GM06990 (cell line): ENCODE measurements around the gene PRX.

Source experiments
- DNase-seq: peaks from one replicate; pipeline ENCODE4 v3.0.0-alpha.2; 2011; ENCODE audit not compliant: insufficient read length; ENCODE audit errors: extremely low read depth
- H3K27me3 ChIP-seq: replicated peaks from 2 replicates; pipeline ENCODE4 v1.6.0; 2011; ENCODE audit warnings: low read length; ENCODE audit not compliant: control insufficient read depth, insufficient read depth
- H3K36me3 ChIP-seq: 2 replicates; pipeline ENCODE4 v1.5.1; 2011; ENCODE audit warnings: low read length; ENCODE audit not compliant: control insufficient read depth, insufficient read depth
- H3K4me3 ChIP-seq: replicated peaks from 2 replicates; pipeline ENCODE4 v1.5.1; 2011; ENCODE audit warnings: low read depth, mild to moderate bottlenecking, control low read depth, low read length
- TF ChIP-seq, protein P1 (sequence below): IDR thresholded peaks from 2 replicates; pipeline ENCODE4 v1.5.1; 2011; ENCODE audit warnings: low read length, control low read depth, mild to moderate bottlenecking, inconsistent platforms; ENCODE audit not compliant: insufficient read depth, poor library complexity, severe bottlenecking

Gene PRX, protein sequence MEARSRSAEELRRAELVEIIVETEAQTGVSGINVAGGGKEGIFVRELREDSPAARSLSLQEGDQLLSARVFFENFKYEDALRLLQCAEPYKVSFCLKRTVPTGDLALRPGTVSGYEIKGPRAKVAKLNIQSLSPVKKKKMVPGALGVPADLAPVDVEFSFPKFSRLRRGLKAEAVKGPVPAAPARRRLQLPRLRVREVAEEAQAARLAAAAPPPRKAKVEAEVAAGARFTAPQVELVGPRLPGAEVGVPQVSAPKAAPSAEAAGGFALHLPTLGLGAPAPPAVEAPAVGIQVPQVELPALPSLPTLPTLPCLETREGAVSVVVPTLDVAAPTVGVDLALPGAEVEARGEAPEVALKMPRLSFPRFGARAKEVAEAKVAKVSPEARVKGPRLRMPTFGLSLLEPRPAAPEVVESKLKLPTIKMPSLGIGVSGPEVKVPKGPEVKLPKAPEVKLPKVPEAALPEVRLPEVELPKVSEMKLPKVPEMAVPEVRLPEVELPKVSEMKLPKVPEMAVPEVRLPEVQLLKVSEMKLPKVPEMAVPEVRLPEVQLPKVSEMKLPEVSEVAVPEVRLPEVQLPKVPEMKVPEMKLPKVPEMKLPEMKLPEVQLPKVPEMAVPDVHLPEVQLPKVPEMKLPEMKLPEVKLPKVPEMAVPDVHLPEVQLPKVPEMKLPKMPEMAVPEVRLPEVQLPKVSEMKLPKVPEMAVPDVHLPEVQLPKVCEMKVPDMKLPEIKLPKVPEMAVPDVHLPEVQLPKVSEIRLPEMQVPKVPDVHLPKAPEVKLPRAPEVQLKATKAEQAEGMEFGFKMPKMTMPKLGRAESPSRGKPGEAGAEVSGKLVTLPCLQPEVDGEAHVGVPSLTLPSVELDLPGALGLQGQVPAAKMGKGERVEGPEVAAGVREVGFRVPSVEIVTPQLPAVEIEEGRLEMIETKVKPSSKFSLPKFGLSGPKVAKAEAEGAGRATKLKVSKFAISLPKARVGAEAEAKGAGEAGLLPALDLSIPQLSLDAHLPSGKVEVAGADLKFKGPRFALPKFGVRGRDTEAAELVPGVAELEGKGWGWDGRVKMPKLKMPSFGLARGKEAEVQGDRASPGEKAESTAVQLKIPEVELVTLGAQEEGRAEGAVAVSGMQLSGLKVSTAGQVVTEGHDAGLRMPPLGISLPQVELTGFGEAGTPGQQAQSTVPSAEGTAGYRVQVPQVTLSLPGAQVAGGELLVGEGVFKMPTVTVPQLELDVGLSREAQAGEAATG (N-terminal part only)

DNA sequence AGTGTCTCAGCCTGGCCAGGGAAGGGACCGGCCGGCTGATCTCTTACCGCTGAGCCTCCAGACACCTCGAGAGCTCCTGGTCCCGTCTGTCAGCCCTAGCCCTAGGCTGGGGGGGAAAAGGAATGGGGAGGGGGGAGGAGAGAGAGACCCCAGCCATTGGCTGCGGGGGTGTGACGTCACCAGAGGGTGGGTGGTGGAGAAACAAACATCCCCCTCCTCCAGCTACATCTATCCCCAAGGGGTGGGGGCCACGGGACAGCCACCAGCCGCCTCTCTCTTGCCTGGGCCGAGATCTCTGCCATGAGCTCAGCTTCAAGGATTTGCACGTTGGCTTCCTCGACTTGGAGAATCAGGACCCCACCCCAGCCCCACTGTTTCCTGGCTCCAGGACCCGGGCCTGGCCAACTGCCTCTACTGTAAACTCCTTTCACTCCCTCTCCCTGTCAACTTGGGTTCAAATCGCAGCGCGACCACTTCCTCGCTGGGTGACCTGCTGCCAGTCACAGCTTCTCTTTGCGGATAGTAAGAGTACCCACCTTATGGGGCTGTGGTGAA, at the start of gene PRX:
PRX (minus strand) TSS at position 88 of the 555 bp plus-strand sequence. CDS start 5,446 bp downstream, outside the sequence.
- Histone ChIP-seq H3K4me3 (no peak within 1 kb of the TSS), H3K36me3 (no peaks in the 10 kb centered on the region), H3K27me3 (no peaks in the 10 kb centered on the region)
- DNase-seq = no peak
- TF ChIP-seq, protein P1, sequence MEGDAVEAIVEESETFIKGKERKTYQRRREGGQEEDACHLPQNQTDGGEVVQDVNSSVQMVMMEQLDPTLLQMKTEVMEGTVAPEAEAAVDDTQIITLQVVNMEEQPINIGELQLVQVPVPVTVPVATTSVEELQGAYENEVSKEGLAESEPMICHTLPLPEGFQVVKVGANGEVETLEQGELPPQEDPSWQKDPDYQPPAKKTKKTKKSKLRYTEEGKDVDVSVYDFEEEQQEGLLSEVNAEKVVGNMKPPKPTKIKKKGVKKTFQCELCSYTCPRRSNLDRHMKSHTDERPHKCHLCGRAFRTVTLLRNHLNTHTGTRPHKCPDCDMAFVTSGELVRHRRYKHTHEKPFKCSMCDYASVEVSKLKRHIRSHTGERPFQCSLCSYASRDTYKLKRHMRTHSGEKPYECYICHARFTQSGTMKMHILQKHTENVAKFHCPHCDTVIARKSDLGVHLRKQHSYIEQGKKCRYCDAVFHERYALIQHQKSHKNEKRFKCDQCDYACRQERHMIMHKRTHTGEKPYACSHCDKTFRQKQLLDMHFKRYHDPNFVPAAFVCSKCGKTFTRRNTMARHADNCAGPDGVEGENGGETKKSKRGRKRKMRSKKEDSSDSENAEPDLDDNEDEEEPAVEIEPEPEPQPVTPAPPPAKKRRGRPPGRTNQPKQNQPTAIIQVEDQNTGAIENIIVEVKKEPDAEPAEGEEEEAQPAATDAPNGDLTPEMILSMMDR = no peak

DNA sequence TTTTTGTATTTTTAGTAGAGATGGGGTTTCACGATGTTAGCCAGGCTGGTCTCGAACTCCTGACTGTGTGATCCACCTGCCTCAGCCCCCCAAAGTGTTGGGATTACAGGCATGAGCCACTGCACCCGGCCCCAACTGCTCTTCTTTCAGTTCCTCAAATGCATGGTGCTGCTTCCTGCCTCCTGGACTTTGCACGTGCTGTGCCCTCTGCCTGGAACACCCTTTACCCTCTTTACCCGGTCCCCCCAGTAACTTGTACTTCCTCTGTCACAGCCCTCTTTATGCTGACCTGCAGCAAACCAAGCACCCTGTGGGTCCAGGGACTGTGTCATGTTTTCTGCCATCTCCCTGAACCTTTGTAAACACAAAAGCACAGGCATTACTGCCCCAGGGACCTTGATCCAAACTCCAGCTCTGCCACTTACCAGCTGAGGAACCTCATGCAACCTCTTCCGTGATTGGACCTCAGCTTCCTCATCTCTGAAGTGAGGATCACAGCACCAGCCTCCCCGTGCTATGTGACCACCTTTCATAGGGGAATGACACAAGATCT, 48.6 kb upstream of the PRX start:
- no peaks in the 10 kb centered on the region; the same call in 1 of the 2 replicates for H3K27me3 ChIP-seq
- TF ChIP-seq, protein P1 = no peak
- H3K36me3 ChIP-seq = no peaks in the 10 kb centered on the region
- H3K4me3 ChIP-seq = no peak overlapping the region
- peak; percentile 58 for DNase-seq

DNA sequence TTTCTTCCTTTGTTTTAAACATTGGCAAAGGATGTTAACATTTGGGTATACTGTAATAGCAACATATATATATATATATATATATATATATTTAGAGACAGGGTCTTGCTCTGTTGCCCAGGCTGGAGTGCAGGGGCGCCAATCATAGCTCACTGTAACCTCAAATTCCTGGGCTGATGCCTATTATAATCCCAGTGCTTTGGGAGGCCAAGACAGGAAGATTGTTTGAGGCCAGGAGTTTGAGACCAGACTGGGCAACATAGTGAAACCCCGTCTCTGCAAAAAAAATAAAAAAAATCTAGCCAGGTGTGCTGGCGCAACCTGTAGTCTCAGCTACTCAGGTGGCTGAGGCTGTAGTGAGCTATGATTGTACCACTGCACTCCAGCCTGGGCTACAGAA, 47.0 kb upstream of the PRX start:
- Histone ChIP-seq H3K27me3 (no peaks in the 10 kb centered on the region), H3K36me3 (no peaks in the 10 kb centered on the region), H3K4me3 (no peak overlapping the region)
- TF ChIP-seq, protein P1 = no peak
- no peak for DNase-seq

DNA sequence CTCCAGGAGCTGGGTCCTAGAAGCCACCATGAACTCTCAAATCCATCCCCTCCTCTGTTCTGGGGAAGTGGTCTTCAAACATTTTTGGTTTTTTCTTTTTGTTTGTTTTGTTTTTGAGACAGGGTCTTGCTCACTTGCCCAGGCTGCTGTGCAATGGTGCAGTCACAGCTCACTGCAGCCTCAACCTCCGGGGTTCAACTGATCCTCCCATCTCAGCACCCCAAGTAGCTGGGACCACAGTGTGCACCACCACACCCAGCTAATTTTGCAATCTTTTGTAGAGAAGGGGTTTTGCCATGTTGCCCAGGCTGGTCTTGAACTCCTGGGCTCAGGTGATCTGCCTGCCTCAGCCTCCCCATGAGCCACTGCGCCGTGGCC, 45.4 kb upstream of the PRX start:
- Histone ChIP-seq H3K27me3 (no peaks in the 10 kb centered on the region), H3K4me3 (no peak overlapping the region), H3K36me3 (no peaks in the 10 kb centered on the region)
- DNase-seq = no peak
- TF ChIP-seq, protein P1 = no peak

DNA sequence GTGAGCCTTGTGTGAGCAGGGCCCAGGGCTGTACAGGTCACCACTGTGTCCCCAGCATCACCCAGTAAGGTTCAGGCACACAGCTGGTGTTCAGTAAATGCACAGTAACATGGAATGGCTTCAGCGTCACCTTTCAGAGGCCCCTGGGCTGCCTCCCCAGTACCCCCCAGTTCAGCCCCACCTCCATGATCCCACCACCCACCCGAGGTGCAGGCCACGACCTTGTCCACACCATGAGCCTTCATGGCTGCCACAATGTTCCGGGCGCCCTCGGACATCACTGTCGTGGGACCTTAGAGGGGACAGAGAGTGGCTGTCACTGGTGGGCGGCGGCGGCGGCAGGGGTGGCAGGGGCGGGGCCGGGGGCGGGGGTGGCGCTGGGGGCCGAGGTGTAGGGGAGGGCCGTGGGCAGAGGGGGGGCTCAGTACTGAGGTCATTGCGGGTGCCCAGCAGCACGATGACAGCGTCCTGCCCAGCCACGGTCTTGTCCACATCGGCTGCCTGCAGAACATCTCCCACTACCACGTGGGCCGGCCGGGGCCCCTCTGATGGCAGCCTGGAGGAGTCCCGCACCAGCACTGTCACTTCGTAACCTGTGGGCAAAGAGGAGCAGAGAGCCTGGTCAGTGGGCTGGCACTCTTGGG, 44.9 kb upstream of the PRX start:
- H3K27me3 ChIP-seq = no peaks in the 10 kb centered on the region
- H3K4me3 ChIP-seq = no peak overlapping the region
- no peaks in the 10 kb centered on the region for H3K36me3 ChIP-seq
- TF ChIP-seq, protein P1 = no peak
- DNase-seq = no peak
